ENCODE measurements around the gene SCFD2. TPM values are rescaled to one million over a fixed set of nuclear protein-coding genes. Genes with fewer than 3 reads are reported as not detected.

Gene SCFD2
- total and polyA plus RNA-seq, 4 donors: 4.3 to 28.8 (median 7.4) TPM

DNA sequence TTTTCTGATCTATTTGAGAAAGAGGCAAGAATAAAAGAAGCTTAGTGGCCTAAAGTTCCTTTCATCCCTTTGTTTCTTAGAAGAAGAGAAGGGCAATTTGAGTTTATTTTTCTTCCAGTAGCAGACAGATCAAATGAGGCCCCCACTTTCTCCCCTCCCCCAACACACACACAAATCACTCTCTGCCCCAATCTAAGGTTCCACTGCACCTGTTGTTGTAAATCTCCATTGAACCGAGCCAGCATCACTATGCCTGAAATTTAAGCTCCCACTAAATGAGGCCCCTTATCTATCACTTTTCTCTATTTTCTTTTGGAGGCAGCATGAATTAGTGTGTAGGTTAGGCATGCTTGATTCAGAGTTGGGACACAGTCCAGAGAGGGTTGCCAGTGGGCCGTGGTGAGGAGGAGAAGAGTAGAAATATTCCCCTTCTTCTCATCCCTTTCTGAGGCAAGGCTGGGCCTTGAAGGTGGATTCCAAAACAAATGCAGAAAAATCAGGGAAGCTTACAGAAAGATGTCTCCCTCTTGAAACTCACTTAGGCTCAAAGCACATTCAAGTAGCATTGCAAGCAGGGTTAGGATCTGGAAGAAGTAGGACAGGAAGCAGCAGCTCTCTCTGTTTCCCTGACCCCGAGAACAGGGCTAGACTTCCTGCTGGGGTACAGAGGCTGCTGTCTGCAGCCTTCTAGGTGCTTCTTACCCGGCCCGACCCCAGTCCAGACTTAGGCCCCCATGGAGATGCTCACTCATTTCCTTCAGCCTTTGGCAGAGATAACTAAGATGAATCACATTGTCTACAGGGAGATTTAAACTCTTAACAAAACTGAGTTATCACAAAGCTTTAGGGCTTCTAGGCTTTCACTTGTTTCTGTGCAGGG, 433.0 kb downstream of the SCFD2 start:
- Histone ChIP-seq H3K4me3 (ENCODE audit: low read depth in 1 of 3, low read length in 3 of 3) (no peak overlapping the region), H3K27ac (ENCODE audit: low read depth in 1 of 2, low read length in 2 of 2) (no peak overlapping the region), H3K27me3 (ENCODE audit: control insufficient read depth in 4 of 4, insufficient read depth in 4 of 4, low read length in 3 of 4) (no peaks in the 10 kb centered on the region), H3K36me3 (ENCODE audit: control insufficient read depth in 4 of 4, insufficient read depth in 3 of 4, low read depth in 1 of 4, low read length in 3 of 4) (no peaks in the 10 kb centered on the region), H3K9ac (ENCODE audit: low read depth in 1 of 2, low read length in 2 of 2) (no peak overlapping the region), H3K4me1 (ENCODE audit: control insufficient read depth in 4 of 4, insufficient read depth in 4 of 4, low read length in 3 of 4) (peaks cover 0 to 7% (median 4%) of the 10 kb centered on the region in 4 donors), H3K9me3 (ENCODE audit: control insufficient read depth in 4 of 4, low read length in 3 of 4) (no peaks in the 10 kb centered on the region)
- TF ChIP-seq RAD21 (IDR thresholded peaks at IDR 0.05) (no peak), TAF1 (conservative IDR thresholded peaks at IDR 0.05) (no peak), YY1 (IDR thresholded peaks at IDR 0.05) (no peak), JUND (IDR thresholded peaks at IDR 0.05) (no peak), RXRA (IDR thresholded peaks at IDR 0.05) (no peak)
- DNase-seq (ENCODE audit: low spot score): no peak
- 83% methylated on average over 5 of the region's 5 CpGs for WGBS

DNA sequence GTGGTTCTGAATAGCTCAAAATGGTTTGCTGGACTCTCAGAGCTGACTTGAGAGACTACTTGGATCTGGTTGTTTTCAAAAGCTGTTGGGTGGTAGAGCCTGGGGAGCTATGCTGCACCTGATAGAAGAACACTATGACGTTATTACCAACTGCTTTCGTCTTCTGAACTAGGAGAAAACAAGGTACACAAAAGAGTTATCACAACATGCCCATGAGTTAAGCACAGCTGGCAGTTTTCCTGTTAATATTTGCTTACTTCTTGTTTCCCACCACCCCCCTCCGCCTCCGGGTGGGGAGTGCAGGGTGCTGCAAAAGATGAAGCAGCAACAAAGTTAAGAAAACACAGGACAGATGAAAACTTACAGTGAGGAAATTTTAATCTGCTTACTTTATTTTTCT, 434.6 kb downstream of the SCFD2 start:
- no peak overlapping the region for H3K27ac ChIP-seq (ENCODE audit: low read depth in 1 of 2, low read length in 2 of 2)
- no peaks in the 10 kb centered on the region for H3K27me3 ChIP-seq (ENCODE audit: control insufficient read depth in 4 of 4, insufficient read depth in 4 of 4, low read length in 3 of 4)
- no peaks in the 10 kb centered on the region for H3K9me3 ChIP-seq (ENCODE audit: control insufficient read depth in 4 of 4, low read length in 3 of 4)
- no peak overlapping the region for H3K9ac ChIP-seq (ENCODE audit: low read depth in 1 of 2, low read length in 2 of 2)
- H3K4me1 ChIP-seq (ENCODE audit: control insufficient read depth in 4 of 4, insufficient read depth in 4 of 4, low read length in 3 of 4): peaks cover 0 to 7% (median 4%) of the 10 kb centered on the region in 4 donors
- DNase-seq (ENCODE audit: low spot score): no peak
- no peaks in the 10 kb centered on the region for H3K36me3 ChIP-seq (ENCODE audit: control insufficient read depth in 4 of 4, insufficient read depth in 3 of 4, low read depth in 1 of 4, low read length in 3 of 4)
- no peak overlapping the region for H3K4me3 ChIP-seq (ENCODE audit: low read depth in 1 of 3, low read length in 3 of 3)
- 40% methylated on average over 4 of the region's 4 CpGs for WGBS
- TF ChIP-seq TAF1 (conservative IDR thresholded peaks at IDR 0.05) (no peak), SP1 (IDR thresholded peaks at IDR 0.05) (no peak), FOXA2 (IDR thresholded peaks at IDR 0.05) (no peak), JUND (IDR thresholded peaks at IDR 0.05) (no peak), GABPA (IDR thresholded peaks at IDR 0.05 in 1 of 2, conservative IDR thresholded peaks at IDR 0.05 in 1 of 2) (no peak), RAD21 (IDR thresholded peaks at IDR 0.05) (no peak), HNF4A (conservative IDR thresholded peaks at IDR 0.05) (no peak), FOXA1 (IDR thresholded peaks at IDR 0.05) (no peak), EGR1 (IDR thresholded peaks at IDR 0.05; ENCODE audit: low read depth in 2 of 2) (no peak), YY1 (IDR thresholded peaks at IDR 0.05) (no peak), RXRA (IDR thresholded peaks at IDR 0.05) (no peak), REST (IDR thresholded peaks at IDR 0.05) (no peak), NR2F2 (IDR thresholded peaks at IDR 0.05) (no peak), HNF4G (IDR thresholded peaks at IDR 0.05) (no peak)
- TF ChIP-seq, protein P1, sequence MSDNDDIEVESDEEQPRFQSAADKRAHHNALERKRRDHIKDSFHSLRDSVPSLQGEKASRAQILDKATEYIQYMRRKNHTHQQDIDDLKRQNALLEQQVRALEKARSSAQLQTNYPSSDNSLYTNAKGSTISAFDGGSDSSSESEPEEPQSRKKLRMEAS (IDR thresholded peaks at IDR 0.05): no peak
